Measurements from ENCODE around the gene KLHL28.

Gene KLHL28

GRCh38 chr14:44952391-44953110, 9.2 kb downstream of the KLHL28 start:
- H3K27me3 ChIP-seq (ENCODE audit: insufficient read depth, low read length) = no peaks in the 10 kb centered on the region
- H2AFZ ChIP-seq (ENCODE audit: low read depth, low read length) = no peak overlapping the region
- H3K9me3 ChIP-seq (ENCODE audit: low read length) = no peaks in the 10 kb centered on the region
- H3K36me3 ChIP-seq (ENCODE audit: insufficient read depth, low read length) = peaks cover 5% of the 10 kb centered on the region
- no peaks in the 10 kb centered on the region for H3K4me1 ChIP-seq (ENCODE audit: insufficient read depth, low read length)
- no peak overlapping the region for H3K4me3 ChIP-seq (ENCODE audit: low read length)

GRCh38 chr14:44951051-44951450, 10.7 kb downstream of the KLHL28 start:
- Histone ChIP-seq H3K36me3 (ENCODE audit: insufficient read depth, low read length) (peaks cover 9% of the 10 kb centered on the region), H2AFZ (ENCODE audit: low read depth, low read length) (no peak overlapping the region), H3K27me3 (ENCODE audit: insufficient read depth, low read length) (no peaks in the 10 kb centered on the region), H3K9me3 (ENCODE audit: low read length) (no peaks in the 10 kb centered on the region), H3K4me1 (ENCODE audit: insufficient read depth, low read length) (no peaks in the 10 kb centered on the region), H3K4me3 (ENCODE audit: low read length) (no peak overlapping the region)

DNA sequence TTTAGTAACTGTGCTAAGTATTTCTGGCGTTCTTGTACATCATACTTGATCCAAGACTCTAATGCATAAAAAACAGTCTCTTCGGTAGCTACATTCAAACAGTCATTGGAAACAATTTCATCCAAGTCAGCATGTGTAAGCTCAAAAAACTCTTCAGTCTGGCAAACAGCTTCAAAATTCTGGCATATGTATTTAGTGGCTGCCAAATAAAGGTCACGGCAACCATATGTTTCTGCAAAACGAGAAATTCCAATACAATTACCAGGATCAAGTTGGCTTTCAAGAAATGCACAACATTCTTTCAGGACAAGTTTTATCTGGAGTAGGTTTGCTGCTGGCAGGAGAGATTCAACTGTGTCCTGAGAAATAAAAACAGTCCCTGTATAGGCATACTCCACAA, 16.5 kb downstream of the KLHL28 start:
- no peaks in the 10 kb centered on the region for H3K9me3 ChIP-seq (ENCODE audit: low read length)
- no peak overlapping the region for H2AFZ ChIP-seq (ENCODE audit: low read depth, low read length)
- H3K4me1 ChIP-seq (ENCODE audit: insufficient read depth, low read length) = peaks cover 9% of the 10 kb centered on the region
- no peaks in the 10 kb centered on the region for H3K27me3 ChIP-seq (ENCODE audit: insufficient read depth, low read length)
- H3K36me3 ChIP-seq (ENCODE audit: insufficient read depth, low read length) = peaks cover 30% of the 10 kb centered on the region
- no peak overlapping the region for H3K4me3 ChIP-seq (ENCODE audit: low read length)

GRCh38 chr14:44944107-44944506, 17.6 kb downstream of the KLHL28 start:
- peaks cover 9% of the 10 kb centered on the region for H3K4me1 ChIP-seq (ENCODE audit: insufficient read depth, low read length)
- no peak overlapping the region for H2AFZ ChIP-seq (ENCODE audit: low read depth, low read length)
- H3K4me3 ChIP-seq (ENCODE audit: low read length) = no peak overlapping the region
- peaks cover 30% of the 10 kb centered on the region for H3K36me3 ChIP-seq (ENCODE audit: insufficient read depth, low read length)
- H3K9me3 ChIP-seq (ENCODE audit: low read length) = peaks cover under 1% of the 10 kb centered on the region
- H3K27me3 ChIP-seq (ENCODE audit: insufficient read depth, low read length) = no peaks in the 10 kb centered on the region

DNA sequence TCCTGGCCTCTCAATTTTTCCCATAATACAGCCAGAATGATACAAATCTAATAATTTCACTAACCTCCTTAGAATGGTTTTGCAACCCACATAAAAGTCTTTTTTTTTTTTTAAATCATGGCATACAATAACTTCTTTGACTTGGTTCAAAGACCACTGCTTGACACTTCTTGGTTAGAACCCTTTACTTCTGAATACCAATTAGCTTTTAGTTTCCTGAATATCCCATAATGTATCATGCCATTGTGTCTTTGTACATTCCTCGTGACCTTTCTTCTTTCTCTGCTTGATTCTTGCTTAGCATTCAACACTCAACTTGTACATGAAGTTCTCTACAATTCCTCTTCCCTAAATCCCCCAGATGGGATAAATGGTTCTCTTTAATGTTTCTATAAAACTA, 19.3 kb downstream of the KLHL28 start:
- H3K4me1 ChIP-seq (ENCODE audit: insufficient read depth, low read length) = peaks cover 9% of the 10 kb centered on the region
- H3K36me3 ChIP-seq (ENCODE audit: insufficient read depth, low read length) = peaks cover 40% of the 10 kb centered on the region
- no peak overlapping the region for H2AFZ ChIP-seq (ENCODE audit: low read depth, low read length)
- peaks cover 10% of the 10 kb centered on the region for H3K9me3 ChIP-seq (ENCODE audit: low read length)
- H3K4me3 ChIP-seq (ENCODE audit: low read length) = no peak overlapping the region
- no peaks in the 10 kb centered on the region for H3K27me3 ChIP-seq (ENCODE audit: insufficient read depth, low read length)

DNA sequence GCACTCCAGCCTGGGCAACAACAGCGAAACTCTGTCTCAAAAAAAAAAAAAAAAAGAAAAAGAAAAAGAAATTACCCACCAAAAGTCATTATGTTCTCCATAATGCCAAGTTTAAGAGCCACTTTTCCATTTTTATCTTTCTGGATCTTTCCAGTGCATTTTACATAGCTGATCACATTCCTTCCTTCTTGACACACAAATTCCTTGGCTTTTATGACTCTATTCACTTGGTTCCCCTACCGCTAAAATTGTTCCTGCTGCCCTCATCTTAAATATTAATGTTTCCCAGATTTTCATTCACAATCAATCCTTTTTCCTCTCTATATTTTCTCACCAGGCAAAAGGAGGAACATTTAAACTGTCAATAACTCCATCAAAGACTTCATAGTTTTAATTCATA, 20.2 kb downstream of the KLHL28 start:
- Histone ChIP-seq H3K9me3 (ENCODE audit: low read length) (peaks cover 10% of the 10 kb centered on the region), H3K36me3 (ENCODE audit: insufficient read depth, low read length) (peaks cover 42% of the 10 kb centered on the region), H2AFZ (ENCODE audit: low read depth, low read length) (no peak overlapping the region), H3K4me1 (ENCODE audit: insufficient read depth, low read length) (peaks cover 9% of the 10 kb centered on the region), H3K4me3 (ENCODE audit: low read length) (no peak overlapping the region), H3K27me3 (ENCODE audit: insufficient read depth, low read length) (no peaks in the 10 kb centered on the region)

DNA sequence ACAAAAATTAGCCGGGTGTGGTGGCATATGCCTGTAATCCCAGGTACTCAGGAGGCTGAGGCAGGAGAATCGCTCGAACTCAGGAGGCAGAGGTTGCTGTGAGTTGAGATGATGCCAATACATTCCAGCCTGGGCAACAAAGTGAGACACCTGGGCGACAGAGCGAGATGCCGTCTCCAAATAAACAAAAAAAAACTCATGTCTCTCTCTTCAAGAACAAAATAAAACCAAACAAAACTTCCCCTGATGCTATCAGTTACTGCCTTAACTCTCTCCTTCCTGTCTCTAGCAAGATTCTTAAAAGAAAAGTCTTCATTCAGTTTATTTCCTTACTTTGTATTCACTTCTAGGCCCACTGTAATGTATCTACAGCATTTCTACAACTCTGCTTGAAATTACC, 20.8 kb downstream of the KLHL28 start:
- Histone ChIP-seq H3K36me3 (ENCODE audit: insufficient read depth, low read length) (peaks cover 44% of the 10 kb centered on the region), H3K9me3 (ENCODE audit: low read length) (peaks cover 10% of the 10 kb centered on the region), H3K27me3 (ENCODE audit: insufficient read depth, low read length) (no peaks in the 10 kb centered on the region), H2AFZ (ENCODE audit: low read depth, low read length) (no peak overlapping the region), H3K4me1 (ENCODE audit: insufficient read depth, low read length) (peaks cover 9% of the 10 kb centered on the region), H3K4me3 (ENCODE audit: low read length) (no peak overlapping the region)

- peaks cover 9% of the 10 kb centered on the region for H3K4me1 ChIP-seq (ENCODE audit: insufficient read depth, low read length)
- peaks cover 10% of the 10 kb centered on the region for H3K9me3 ChIP-seq (ENCODE audit: low read length)
- H3K4me3 ChIP-seq (ENCODE audit: low read length) = no peak overlapping the region
- H3K27me3 ChIP-seq (ENCODE audit: insufficient read depth, low read length) = no peaks in the 10 kb centered on the region
- H2AFZ ChIP-seq (ENCODE audit: low read depth, low read length) = no peak overlapping the region
- peaks cover 39% of the 10 kb centered on the region for H3K36me3 ChIP-seq (ENCODE audit: insufficient read depth, low read length)
Observed at GRCh38 chr14:44940211-44940610, 21.5 kb downstream of the KLHL28 start.

GRCh38 chr14:44937547-44937946, 24.2 kb downstream of the KLHL28 start:
- Histone ChIP-seq H3K9me3 (ENCODE audit: low read length) (peaks cover 10% of the 10 kb centered on the region), H3K36me3 (ENCODE audit: insufficient read depth, low read length) (peaks cover 34% of the 10 kb centered on the region), H3K27me3 (ENCODE audit: insufficient read depth, low read length) (no peaks in the 10 kb centered on the region), H3K4me1 (ENCODE audit: insufficient read depth, low read length) (peaks cover 7% of the 10 kb centered on the region), H2AFZ (ENCODE audit: low read depth, low read length) (no peak overlapping the region), H3K4me3 (ENCODE audit: low read length) (no peak overlapping the region)

DNA sequence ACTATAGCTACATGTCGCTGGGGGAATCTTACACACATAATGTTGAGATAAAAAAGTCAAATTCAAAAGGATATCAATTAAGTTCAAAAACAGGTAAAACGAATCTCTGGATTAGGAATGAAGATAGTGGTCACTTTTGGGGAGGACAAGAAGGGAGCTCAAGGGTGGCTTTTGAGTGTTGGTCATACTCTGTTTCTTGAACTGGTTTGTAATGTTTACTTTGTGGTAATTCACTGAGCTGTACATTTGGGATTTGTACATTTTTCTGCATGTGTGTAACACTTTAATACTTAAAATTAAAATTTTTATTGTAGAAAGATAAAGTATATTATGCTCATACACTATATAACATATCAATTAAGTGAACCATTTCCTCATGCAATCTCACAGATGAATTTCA, 26.6 kb downstream of the KLHL28 start:
- peaks cover 40% of the 10 kb centered on the region for H3K36me3 ChIP-seq (ENCODE audit: insufficient read depth, low read length)

DNA sequence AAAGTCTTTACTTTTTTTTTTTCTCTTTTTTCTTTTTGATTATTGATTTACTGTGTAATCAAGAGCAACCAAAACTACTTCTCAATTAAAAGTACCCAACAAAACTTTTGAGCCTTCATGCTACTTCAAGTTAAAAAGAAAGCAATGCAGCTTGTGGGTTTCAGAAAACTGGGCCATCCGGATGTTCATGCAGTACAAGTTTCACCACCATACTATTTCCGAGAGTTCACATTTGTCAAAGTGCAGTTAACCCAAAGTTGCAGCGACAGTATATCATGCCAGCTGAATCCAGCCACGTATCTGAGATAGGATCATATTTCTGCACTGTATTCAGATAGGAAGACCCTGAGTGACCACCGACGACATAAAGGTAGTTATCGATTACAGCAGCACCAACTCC, 33.0 kb downstream of the KLHL28 start:
- no peaks in the 10 kb centered on the region for H3K9me3 ChIP-seq (ENCODE audit: low read length)
- no peak overlapping the region for H2AFZ ChIP-seq (ENCODE audit: low read depth, low read length)
- no peaks in the 10 kb centered on the region for H3K27me3 ChIP-seq (ENCODE audit: insufficient read depth, low read length)
- H3K4me3 ChIP-seq (ENCODE audit: low read length) = no peak overlapping the region
- H3K36me3 ChIP-seq (ENCODE audit: insufficient read depth, low read length) = peaks cover 19% of the 10 kb centered on the region
- H3K4me1 ChIP-seq (ENCODE audit: insufficient read depth, low read length) = no peaks in the 10 kb centered on the region

More for the DNA sequence above, 26.6 kb downstream of the KLHL28 start:
- H3K27me3 ChIP-seq (ENCODE audit: insufficient read depth, low read length) = no peaks in the 10 kb centered on the region
- peaks cover 10% of the 10 kb centered on the region for H3K9me3 ChIP-seq (ENCODE audit: low read length)
- H2AFZ ChIP-seq (ENCODE audit: low read depth, low read length) = no peak overlapping the region
- no peaks in the 10 kb centered on the region for H3K4me1 ChIP-seq (ENCODE audit: insufficient read depth, low read length)
- no peak overlapping the region for H3K4me3 ChIP-seq (ENCODE audit: low read length)

DNA sequence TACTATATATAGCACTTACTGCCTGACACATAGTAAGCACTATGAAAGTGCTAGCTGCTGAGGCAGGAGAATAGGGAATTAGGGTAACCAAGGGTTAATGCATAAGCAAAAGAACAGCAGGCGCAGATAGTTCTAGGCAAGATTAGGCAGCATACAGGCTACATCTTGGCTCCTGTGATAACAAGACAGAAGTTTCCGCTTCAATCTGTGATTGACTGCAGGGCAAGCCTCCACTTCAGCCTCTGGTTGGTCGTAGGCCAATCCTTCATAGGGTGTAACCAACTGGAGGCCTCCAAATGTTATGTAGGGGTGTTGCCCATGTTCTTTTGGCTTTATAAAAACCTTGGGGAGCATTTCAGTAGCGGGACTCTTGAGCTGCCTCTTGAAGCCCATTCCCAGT, 46.9 kb downstream of the KLHL28 start:
- Histone ChIP-seq H2AFZ (ENCODE audit: low read depth, low read length) (no peak overlapping the region), H3K9me3 (ENCODE audit: low read length) (no peaks in the 10 kb centered on the region), H3K4me3 (ENCODE audit: low read length) (no peak overlapping the region), H3K27me3 (ENCODE audit: insufficient read depth, low read length) (no peaks in the 10 kb centered on the region), H3K4me1 (ENCODE audit: insufficient read depth, low read length) (peaks cover 3% of the 10 kb centered on the region), H3K36me3 (ENCODE audit: insufficient read depth, low read length) (no peaks in the 10 kb centered on the region)

DNA sequence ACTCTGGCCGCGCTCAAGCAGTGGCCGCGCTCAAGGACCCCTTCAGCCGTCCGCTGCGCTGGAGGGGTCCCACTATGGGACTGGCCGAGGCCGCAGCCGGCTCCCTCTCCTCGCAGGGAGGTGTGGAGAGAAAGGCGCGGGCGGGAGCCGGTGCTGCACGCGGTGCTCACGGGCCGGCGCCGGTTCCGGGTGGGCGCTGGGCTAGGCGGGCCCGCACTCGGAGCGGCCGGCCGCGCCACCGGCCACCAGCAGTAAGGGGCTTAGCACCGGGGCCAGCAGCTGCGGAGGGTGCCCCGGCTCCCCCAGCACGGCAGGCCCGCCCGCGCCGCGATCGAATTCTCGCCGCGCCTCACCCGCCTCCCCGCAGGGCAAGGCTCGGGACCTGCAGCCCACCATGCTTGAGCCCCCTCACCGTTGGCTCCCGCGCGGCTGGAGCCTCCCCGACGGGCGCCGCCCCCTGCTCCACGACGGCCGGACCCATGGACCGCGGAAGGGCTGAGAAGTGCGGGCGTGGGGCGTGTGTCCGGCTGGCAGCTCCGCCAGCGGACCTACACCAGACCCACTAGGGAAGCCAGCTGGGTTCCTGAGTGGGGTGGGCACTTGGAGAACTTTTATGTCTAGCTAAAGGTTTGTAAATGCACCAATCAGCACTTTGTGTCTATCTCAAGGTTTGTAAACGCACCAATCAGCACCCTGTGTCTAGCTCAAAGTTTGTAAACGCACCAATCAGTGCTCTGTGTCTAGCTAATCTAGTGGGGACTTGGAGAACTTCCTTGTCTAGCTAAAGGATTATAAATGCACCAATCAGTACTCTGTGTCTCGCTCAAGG, 49.5 kb downstream of the KLHL28 start:
- Histone ChIP-seq H3K9me3 (ENCODE audit: low read length) (no peaks in the 10 kb centered on the region), H3K4me3 (ENCODE audit: low read length) (no peak overlapping the region), H3K4me1 (ENCODE audit: insufficient read depth, low read length) (peaks cover 3% of the 10 kb centered on the region), H3K36me3 (ENCODE audit: insufficient read depth, low read length) (no peaks in the 10 kb centered on the region), H3K27me3 (ENCODE audit: insufficient read depth, low read length) (no peaks in the 10 kb centered on the region), H2AFZ (ENCODE audit: low read depth, low read length) (peak overlapping the region; percentile 7)

Measured in neuron (in vitro differentiated cells).